HG03457 (cell line): ENCODE data around the gene OPN5.
"Not testable (repeated sequence)": the region's sequence is repeated elsewhere in the genome, so short reads cannot be mapped to it uniquely, and the experiment has no call there.

ENCODE experiments used
- ATAC-seq: cut with Tn5 transposase; IDR thresholded peaks from one replicate; pipeline ENCODE4 v1.9.1; 2021; ENCODE audit warnings: moderate number of reproducible peaks; ENCODE audit not compliant: unreplicated experiment

The OPN5 gene, protein sequence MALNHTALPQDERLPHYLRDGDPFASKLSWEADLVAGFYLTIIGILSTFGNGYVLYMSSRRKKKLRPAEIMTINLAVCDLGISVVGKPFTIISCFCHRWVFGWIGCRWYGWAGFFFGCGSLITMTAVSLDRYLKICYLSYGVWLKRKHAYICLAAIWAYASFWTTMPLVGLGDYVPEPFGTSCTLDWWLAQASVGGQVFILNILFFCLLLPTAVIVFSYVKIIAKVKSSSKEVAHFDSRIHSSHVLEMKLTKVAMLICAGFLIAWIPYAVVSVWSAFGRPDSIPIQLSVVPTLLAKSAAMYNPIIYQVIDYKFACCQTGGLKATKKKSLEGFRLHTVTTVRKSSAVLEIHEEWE

GRCh38 chr6:47781732-47782131, at the start of gene OPN5:
OPN5 (plus strand) TSS chr6:47782032; CDS start chr6:47782067, 35 bp downstream.
- ATAC-seq = no peak

- no peak for ATAC-seq
These were observed 47.8 kb upstream of the OPN5 start for GRCh38 chr6:47733879-47734558.

DNA sequence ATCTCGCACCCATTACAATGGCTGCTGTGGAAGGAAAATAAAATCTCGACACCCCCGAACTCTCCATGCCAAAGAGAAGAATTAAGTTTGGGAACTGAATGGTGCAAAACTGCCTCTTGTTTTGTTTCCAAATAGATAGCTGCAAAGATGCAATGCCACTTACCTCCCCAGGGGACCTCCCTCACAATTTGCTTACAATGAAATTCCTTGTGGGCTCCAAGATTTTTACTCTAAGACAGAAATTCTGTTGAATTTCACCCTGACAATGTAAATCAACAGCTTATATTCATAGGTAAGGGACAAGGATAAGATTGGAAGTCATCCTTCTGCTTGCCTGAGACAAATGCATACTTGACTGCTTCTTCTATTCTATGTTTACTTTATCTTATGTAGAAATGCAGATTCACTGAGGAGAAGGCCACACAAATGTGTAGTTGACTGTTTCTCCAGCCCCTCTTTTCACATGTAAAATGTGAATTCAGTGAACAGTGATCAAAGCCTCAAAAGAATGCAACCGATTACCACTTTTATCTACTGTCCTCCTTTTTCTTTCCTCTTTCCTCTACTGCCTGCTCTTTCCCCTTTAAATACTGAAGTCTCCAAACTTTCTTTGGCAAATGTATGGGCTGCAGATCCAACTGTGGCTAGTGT, 46.9 kb upstream of the OPN5 start:
- no peak for ATAC-seq

DNA sequence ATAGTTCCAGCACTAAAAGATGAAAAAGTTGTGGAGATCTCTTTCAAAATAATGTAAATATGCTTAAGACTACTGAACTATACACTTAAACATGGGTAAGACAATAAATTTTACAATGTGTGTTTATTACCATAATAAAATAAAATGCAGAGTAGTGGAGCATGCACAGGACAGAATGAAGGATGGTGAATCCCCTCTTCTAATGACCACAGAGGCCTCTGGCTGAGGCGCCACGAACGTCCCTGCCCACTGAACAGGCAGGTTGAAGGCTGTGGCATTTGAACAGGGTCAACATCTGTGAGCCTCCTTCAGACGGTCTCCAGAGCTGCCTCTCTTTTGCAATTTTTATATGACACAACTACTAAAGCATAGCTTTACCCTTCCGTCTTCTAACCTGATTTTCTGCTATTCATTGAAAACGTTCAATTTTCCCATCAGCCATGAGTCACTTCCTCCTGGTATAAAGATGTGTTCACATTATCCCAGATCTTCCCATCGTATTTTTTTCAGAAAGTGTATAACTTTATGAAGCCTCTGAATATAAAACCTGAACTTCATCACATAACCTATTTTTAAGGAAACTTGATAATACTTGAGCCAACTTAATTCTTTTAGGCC, 45.6 kb upstream of the OPN5 start:
- ATAC-seq = no peak

GRCh38 chr6:47737406-47737805, 44.4 kb upstream of the OPN5 start:
- ATAC-seq = no peak

- no peak for ATAC-seq
These were observed 41.1 kb upstream of the OPN5 start for GRCh38 chr6:47740714-47741113.

GRCh38 chr6:47741807-47742206, 40.0 kb upstream of the OPN5 start:
- ATAC-seq = no peak

- no peak for ATAC-seq
These were observed 38.1 kb upstream of the OPN5 start for GRCh38 chr6:47743744-47744143.

DNA sequence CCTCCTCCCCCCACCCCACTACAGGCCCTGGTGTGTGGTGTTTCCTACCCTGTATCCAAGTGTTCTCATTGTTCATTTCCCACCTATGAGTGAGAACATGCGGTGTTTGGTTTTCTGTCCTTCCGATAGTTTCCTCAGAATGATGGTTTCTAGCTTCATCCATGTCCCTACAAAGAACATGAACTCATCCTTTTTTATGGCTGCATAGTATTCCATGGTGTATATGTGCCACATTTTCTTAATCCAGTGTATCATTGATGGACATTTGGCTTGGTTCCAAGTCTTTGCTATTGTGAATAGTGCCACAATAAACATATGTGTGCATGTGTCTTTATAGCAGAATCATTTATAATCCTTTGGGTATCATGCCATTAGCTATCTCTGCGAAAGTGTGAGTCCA, 36.6 kb upstream of the OPN5 start:
- not testable (repeated sequence) for ATAC-seq

DNA sequence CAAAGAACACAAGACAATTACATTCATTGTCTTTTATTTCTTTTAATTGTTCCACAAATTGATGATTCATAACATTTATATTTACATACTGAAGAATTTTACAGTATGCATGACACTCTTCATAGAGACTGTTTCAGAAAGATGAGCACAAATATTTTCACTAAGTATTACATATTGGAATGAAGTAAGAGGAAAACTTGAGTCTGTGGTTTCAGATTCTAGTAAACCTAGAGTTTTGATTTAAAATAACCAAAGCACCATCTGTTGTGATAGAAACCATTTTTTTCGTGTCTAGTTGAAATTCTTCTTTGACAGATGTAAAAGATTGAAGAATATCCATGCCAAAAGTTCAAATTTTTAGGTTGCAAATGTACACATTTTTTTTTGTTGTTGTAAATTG, 32.1 kb upstream of the OPN5 start:
- no peak for ATAC-seq

DNA sequence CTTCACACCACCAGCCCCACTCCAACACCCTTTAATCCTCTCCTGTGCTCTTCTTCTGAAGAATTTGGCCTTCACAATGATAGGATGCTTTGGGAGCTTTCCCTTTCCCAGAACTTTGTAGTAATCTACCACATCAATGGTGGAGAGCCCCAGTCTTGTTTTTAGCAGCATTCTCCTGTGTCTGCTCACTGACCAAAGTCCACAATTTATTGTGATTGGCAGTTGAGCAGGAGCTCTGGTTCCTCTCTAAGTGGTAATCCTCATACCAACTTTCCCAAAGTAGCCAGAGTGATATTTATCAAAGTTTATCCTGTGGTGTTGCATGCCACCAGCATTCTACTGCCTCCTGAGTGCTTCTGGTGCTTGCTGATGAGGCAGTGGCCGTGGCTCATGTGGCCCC, 29.0 kb upstream of the OPN5 start:
- ATAC-seq = no peak

DNA sequence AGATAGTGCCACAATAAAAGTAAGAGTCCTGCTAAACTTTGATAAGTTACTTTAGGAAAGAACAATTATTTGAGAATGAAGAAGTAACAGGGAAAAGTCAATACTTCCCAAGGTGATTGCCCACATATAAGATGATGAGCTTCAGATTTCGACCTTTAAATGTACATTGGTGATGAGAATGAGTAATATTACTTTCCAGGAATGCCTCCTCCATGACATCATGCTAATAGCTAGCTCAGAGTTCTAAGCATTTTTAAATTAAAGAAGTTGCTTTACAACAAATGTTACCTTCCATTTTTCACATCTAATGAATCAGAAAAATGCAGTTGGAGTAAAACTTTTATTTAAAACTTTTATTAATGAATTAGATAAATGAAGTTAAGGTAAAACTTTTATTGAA, 22.5 kb upstream of the OPN5 start:
- ATAC-seq = no peak

DNA sequence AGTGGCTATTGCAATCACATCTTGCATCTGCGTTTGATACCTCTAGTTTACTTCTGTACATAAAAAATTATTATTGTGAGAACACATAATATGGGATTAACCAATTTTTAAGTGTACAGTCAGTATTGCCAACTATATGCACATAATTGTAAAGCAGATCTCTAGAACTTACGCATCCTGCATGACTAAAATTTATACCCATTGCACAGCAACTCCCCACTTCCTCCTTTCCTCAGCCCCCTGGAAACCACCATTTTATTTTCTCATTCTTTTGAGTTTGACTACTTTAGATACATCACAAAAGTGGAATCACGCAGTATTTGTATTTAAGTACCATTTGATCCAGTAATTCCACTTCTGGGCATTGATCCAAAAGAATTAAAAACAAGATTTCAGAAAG, 19.3 kb upstream of the OPN5 start:
- ATAC-seq = no peak

GRCh38 chr6:47766445-47766844, 15.4 kb upstream of the OPN5 start:
- no peak for ATAC-seq

DNA sequence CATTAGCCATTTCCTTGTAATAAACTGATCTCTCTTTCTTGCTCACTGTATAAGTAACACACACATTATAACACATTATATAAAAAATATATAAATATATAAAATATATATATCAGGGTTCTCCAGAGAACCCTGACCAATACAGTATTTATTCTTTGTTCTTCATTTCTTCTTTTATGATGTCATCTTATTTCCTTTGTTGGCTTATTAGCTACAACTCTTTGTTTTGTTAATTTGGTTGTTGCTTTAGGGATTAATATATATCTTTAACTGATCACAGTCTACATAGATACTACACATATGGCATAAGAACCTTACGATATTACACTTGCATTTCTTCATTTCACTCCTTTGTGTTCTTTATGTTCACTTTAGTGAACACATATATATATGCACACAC, 14.7 kb upstream of the OPN5 start:
- ATAC-seq = no peak

GRCh38 chr6:47769982-47770381, 11.8 kb upstream of the OPN5 start:
- ATAC-seq = no peak

GRCh38 chr6:47772359-47772758, 9.5 kb upstream of the OPN5 start:
- no peak for ATAC-seq

GRCh38 chr6:47773005-47773404, 8.8 kb upstream of the OPN5 start:
- no peak for ATAC-seq

GRCh38 chr6:47780510-47781356, 1.1 kb upstream of the OPN5 start:
- ATAC-seq = peak; percentile 70

- ATAC-seq = no peak
These were observed 3.4 kb downstream of the OPN5 start for GRCh38 chr6:47785182-47785581.
